K562 (cell line): ENCODE measurements around the gene SERPINA3. TPM values are rescaled to one million over a fixed set of nuclear protein-coding genes. Genes with fewer than 3 reads are reported as not detected.

Experiments
- ATAC-seq: fragments of 200-7000 bp; cut with Tn5 transposase; 3 replicates; pipeline ENCODE4 v1.9.1; 2020; ENCODE audit warnings: moderate library complexity
- BruUV-seq: library from RNA; stranded (reverse); fragments of 400-500 nt; replicated peaks from 2 replicates; lab custom pipeline; 2021; lab: Mats Ljungman, UMichigan
- CTCF ChIA-PET: fragments of 300-600 bp; formaldehyde crosslinking; extraction: SDS; loops from one replicate; lab custom pipeline; 2021; ENCODE audit warnings: low intra/inter-chr PET ratio; lab: Yijun Ruan, JAX
- POLR2A ChIA-PET: fragments of 300-600, 350-650 bp; sonication (Branson Sonifier 250); formaldehyde crosslinking; extraction: SDS; loops from one replicate; lab custom pipeline; 2021; ENCODE audit warnings: antibody characterized with exemption, inconsistent platforms; lab: Yijun Ruan, JAX
- DNase-seq, 4 experiments: peaks; one replicate each; pipeline versions ENCODE4 v3.0.0 to v3.0.0-alpha.2; 2011 to 2018; ENCODE audit warnings: low spot score in 3 of 4, mixed read lengths in 3 of 4; ENCODE audit errors: extremely low read depth in 1 of 4
- FAIRE-seq: peaks from 2 replicates; lab custom pipeline; 2011; peaks lifted over from hg19 to GRCh38; lab: Jason Lieb, UNC
- H2AFZ ChIP-seq: 2 replicates; pipeline ENCODE4 v1.6.0; 2011; ENCODE audit warnings: low read depth, low read length, control low read depth, inconsistent platforms
- H3K27ac ChIP-seq: fragments of 200-600 bp; 3 replicates; pipeline ENCODE4 v1.8.0; 2011; ENCODE audit warnings: low read depth, mild to moderate bottlenecking, control low read depth, inconsistent platforms, low read length, moderate library complexity, mixed read lengths; ENCODE audit errors: extremely low read depth
- H3K27me3 ChIP-seq, 2 experiments: fragments of 300-600 bp in 1 of 2; 2 replicates in 1 of 2; 3 replicates in 1 of 2; pipeline versions ENCODE4 v1.6.0 to v1.8.0; 2011; ENCODE audit warnings: inconsistent platforms in 2 of 2, low read length in 2 of 2, mild to moderate bottlenecking in 1 of 2, mixed read lengths in 1 of 2, moderate library complexity in 1 of 2; ENCODE audit not compliant: control insufficient read depth in 2 of 2, insufficient read depth in 2 of 2
- H3K36me3 ChIP-seq: fragments of 300-600 bp; 3 replicates; pipeline ENCODE4 v1.8.0; 2011; ENCODE audit warnings: mild to moderate bottlenecking, low read length, inconsistent platforms; ENCODE audit not compliant: control insufficient read depth, insufficient read depth
- H3K4me1 ChIP-seq, 2 experiments: fragments of 200-600 bp in 1 of 2; replicated peaks in 1 of 2; 2 replicates in 1 of 2; 3 replicates in 1 of 2; pipeline versions ENCODE4 v1.5.1 to v1.8.0; 2011; ENCODE audit warnings: inconsistent platforms in 2 of 2, low read length in 2 of 2, mild to moderate bottlenecking in 1 of 2, mixed read lengths in 1 of 2, moderate library complexity in 1 of 2; ENCODE audit not compliant: control insufficient read depth in 2 of 2, insufficient read depth in 2 of 2
- H3K4me2 ChIP-seq: 2 replicates; pipeline ENCODE4 v1.6.1; 2011; ENCODE audit warnings: low read length, control low read depth, inconsistent platforms, mixed read lengths; ENCODE audit not compliant: insufficient read depth
- H3K4me3 ChIP-seq: fragments of 200-600 bp; sonication (generic), shearing (Covaris generic); 2 replicates; pipeline ENCODE4 v1.5.1; 2016; ENCODE audit warnings: control low read depth, inconsistent platforms
- H3K79me2 ChIP-seq: fragments of 200-600 bp; 3 replicates; pipeline ENCODE4 v1.8.0; 2011; ENCODE audit warnings: low read length, inconsistent platforms; ENCODE audit not compliant: control insufficient read depth, insufficient read depth
- H3K9ac ChIP-seq, 2 experiments: 2 replicates each; pipeline versions ENCODE4 v1.6.0 to v1.6.1; 2011; ENCODE audit warnings: low read depth in 2 of 2, low read length in 2 of 2, control low read depth in 1 of 2, inconsistent platforms in 1 of 2, mild to moderate bottlenecking in 1 of 2, mixed read lengths in 1 of 2; ENCODE audit not compliant: insufficient read depth in 1 of 2
- H3K9me1 ChIP-seq: one replicate; pipeline ENCODE4 v1.6.0; 2011; ENCODE audit warnings: inconsistent platforms, mild to moderate bottlenecking, low read length, moderate library complexity; ENCODE audit not compliant: control insufficient read depth, insufficient read depth
- H3K9me3 ChIP-seq: replicated peaks from 2 replicates; pipeline ENCODE4 v1.5.1; 2011; ENCODE audit warnings: low read depth, low read length, inconsistent platforms; ENCODE audit not compliant: control insufficient read depth, insufficient read depth
- H4K20me1 ChIP-seq: replicated peaks from 2 replicates; pipeline ENCODE4 v1.6.1; 2011; ENCODE audit warnings: low read length, inconsistent platforms, mixed read lengths; ENCODE audit not compliant: control insufficient read depth, insufficient read depth
- CCNT2 ChIP-seq: IDR thresholded peaks from 2 replicates; pipeline ENCODE4 v1.6.1; 2011; ENCODE audit warnings: borderline replicate concordance, low read depth, mild to moderate bottlenecking, moderate library complexity, mixed read lengths, low read length; ENCODE audit not compliant: insufficient read length; ENCODE audit errors: extremely low read depth
- FOXJ2 ChIP-seq: fragments of 200-800 bp; sonication (Bioruptor generic); IDR thresholded peaks from 2 replicates; pipeline ENCODE4 v1.6.1; 2016; ENCODE audit warnings: missing genetic modification characterization, missing compliant biosample characterization
- KHSRP ChIP-seq: fragments of 450-650 bp; IDR thresholded peaks from 2 replicates; pipeline ENCODE4 v1.6.1; 2017
- MLLT1 ChIP-seq, 2 experiments: fragments of 450-650 bp; IDR thresholded peaks; 2 replicates each; pipeline ENCODE4 v1.6.1; 2016
- RBM34 ChIP-seq: fragments of 200-400 bp; formaldehyde crosslinking; IDR thresholded peaks from 2 replicates; pipeline ENCODE4 v1.6.1; 2018; ENCODE audit warnings: low read length, borderline replicate concordance; ENCODE audit not compliant: insufficient read depth
- SP1 ChIP-seq: sonication (generic); formaldehyde crosslinking; IDR thresholded peaks from 2 replicates; pipeline ENCODE4 v1.8.1; 2022; ENCODE audit warnings: mild to moderate bottlenecking, missing genetic modification reagents
- THRAP3 ChIP-seq: fragments of 450-650 bp; IDR thresholded peaks from 2 replicates; pipeline ENCODE4 v1.6.1; 2016; ENCODE audit warnings: mild to moderate bottlenecking, inconsistent platforms, borderline replicate concordance
- ZNF23 ChIP-seq: fragments of 250-450 bp; sonication (Bioruptor Pico); IDR thresholded peaks from 2 replicates; pipeline ENCODE4 v1.4.0; 2020; ENCODE audit warnings: mild to moderate bottlenecking
- WGBS: fragments of 100-300 bp; shearing (Covaris generic); methylation state at CpG from one replicate; pipeline ENCODE4 v1.1.6; 2016; ENCODE audit warnings: low coverage, mixed read lengths; ENCODE audit not compliant: insufficient coverage; ENCODE audit errors: missing lambda C conversion rate; 5-methylcytosine and 5-hydroxymethylcytosine counted together
- in situ Hi-C: fragments of 300-500 bp; cut with MboI; formaldehyde crosslinking; loops from 4 replicates; pipeline ENCODE4 v1.15.0; 2018; ENCODE audit warnings: inconsistent platforms, mixed read lengths
- intact Hi-C: fragments of 100-400 bp; cut with micrococcal nuclease; formaldehyde crosslinking; loops from 2 replicates; pipeline ENCODE4 v1.14.2; 2022
- polyA plus RNA-seq, 8 experiments: library from polyadenylated mRNA; depleted of rRNA in 4 of 8; stranded (reverse) in 5 of 8; unstranded in 3 of 8; fragments of >200 nt; fragmentation: Nextera tagmentation in 2 of 8; fragmentation: Illumina TruSeq in 1 of 8; extraction: Ambion mirVana in 2 of 8; extraction: Trizol in 1 of 8; gene quantifications; 2 replicates each; pipeline versions ENCODE4 v1.2.1 to v1.2.3, GENCODE V29; 2011 to 2014; ENCODE audit warnings: inconsistent platforms in 1 of 8, missing spikeins in 1 of 8
- total RNA-seq, 7 experiments: library from RNA; depleted of rRNA in 6 of 7; stranded (reverse); fragments of >200 nt in 6 of 7; fragmentation: Illumina TruSeq in 2 of 7; extraction: Trizol in 2 of 7; gene quantifications; 2 replicates each; pipeline versions ENCODE4 v1.2.1 to v1.2.3, GENCODE V29; 2011 to 2021; ENCODE audit warnings: low replicate concordance in 1 of 7
- TF ChIP-seq, protein P1 (sequence below): IDR thresholded peaks from 2 replicates; pipeline ENCODE4 v1.6.1; 2014; ENCODE audit warnings: antibody characterized with exemption
- TF ChIP-seq, protein P2 (sequence below), 2 experiments: fragments of 450-650 bp; formaldehyde crosslinking in 1 of 2; IDR thresholded peaks; 2 replicates each; pipeline versions ENCODE4 v1.4.0 to v1.6.1; 2014 to 2020; ENCODE audit warnings: mild to moderate bottlenecking in 2 of 2, borderline replicate concordance in 1 of 2, low read depth in 1 of 2

The SERPINA3 gene
- total and polyA plus RNA-seq, 9 of the 15 experiments (the other 6 are each of a cell fraction or from before 2014, with no cell fraction given): 2.3 TPM; not detected in 8

- CTCF ChIA-PET: no interaction called here
- Histone ChIP-seq H3K27ac (no peak within 1 kb of the TSS), H3K4me2 (no peak within 1 kb of the TSS), H2AFZ (no peak within 1 kb of the TSS), H3K27me3 (no peaks in the 10 kb centered on the region), H3K4me3 (no peak within 1 kb of the TSS), H3K9ac (no peak within 1 kb of the TSS), H3K9me1 (no peaks in the 10 kb centered on the region), H3K36me3 (no peaks in the 10 kb centered on the region), H3K9me3 (no peaks in the 10 kb centered on the region), H4K20me1 (no peaks in the 10 kb centered on the region), H3K79me2 (no peaks in the 10 kb centered on the region), H3K4me1 (no peaks in the 10 kb centered on the region; a peak in 1 of 5 replicates)
- FAIRE-seq (no peak), DNase-seq (peak; percentile 14 to 52 (median 36)), ATAC-seq (peak; percentile 69; the same call in 2 of the 3 replicates)
- BruUV-seq: no TSS peak
- intact Hi-C loops (no loop called here), in situ Hi-C loops (no loop called here)
- POLR2A ChIA-PET: no interaction called here
- 1% methylated on average over 13 of the region's 18 CpGs for WGBS
- TF ChIP-seq MLLT1 (IDR thresholded peaks at IDR 0.05) (no peak), FOXJ2 (tag) (no peak), ZNF23 (no peak), RBM34 (no peak), KHSRP (no peak), THRAP3 (no peak), SP1 (no peak), CCNT2 (no peak)
- TF ChIP-seq, protein P1, sequence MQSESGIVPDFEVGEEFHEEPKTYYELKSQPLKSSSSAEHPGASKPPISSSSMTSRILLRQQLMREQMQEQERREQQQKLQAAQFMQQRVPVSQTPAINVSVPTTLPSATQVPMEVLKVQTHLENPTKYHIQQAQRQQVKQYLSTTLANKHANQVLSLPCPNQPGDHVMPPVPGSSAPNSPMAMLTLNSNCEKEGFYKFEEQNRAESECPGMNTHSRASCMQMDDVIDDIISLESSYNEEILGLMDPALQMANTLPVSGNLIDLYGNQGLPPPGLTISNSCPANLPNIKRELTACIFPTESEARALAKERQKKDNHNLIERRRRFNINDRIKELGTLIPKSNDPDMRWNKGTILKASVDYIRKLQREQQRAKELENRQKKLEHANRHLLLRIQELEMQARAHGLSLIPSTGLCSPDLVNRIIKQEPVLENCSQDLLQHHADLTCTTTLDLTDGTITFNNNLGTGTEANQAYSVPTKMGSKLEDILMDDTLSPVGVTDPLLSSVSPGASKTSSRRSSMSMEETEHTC: no peak
- TF ChIP-seq, protein P2, sequence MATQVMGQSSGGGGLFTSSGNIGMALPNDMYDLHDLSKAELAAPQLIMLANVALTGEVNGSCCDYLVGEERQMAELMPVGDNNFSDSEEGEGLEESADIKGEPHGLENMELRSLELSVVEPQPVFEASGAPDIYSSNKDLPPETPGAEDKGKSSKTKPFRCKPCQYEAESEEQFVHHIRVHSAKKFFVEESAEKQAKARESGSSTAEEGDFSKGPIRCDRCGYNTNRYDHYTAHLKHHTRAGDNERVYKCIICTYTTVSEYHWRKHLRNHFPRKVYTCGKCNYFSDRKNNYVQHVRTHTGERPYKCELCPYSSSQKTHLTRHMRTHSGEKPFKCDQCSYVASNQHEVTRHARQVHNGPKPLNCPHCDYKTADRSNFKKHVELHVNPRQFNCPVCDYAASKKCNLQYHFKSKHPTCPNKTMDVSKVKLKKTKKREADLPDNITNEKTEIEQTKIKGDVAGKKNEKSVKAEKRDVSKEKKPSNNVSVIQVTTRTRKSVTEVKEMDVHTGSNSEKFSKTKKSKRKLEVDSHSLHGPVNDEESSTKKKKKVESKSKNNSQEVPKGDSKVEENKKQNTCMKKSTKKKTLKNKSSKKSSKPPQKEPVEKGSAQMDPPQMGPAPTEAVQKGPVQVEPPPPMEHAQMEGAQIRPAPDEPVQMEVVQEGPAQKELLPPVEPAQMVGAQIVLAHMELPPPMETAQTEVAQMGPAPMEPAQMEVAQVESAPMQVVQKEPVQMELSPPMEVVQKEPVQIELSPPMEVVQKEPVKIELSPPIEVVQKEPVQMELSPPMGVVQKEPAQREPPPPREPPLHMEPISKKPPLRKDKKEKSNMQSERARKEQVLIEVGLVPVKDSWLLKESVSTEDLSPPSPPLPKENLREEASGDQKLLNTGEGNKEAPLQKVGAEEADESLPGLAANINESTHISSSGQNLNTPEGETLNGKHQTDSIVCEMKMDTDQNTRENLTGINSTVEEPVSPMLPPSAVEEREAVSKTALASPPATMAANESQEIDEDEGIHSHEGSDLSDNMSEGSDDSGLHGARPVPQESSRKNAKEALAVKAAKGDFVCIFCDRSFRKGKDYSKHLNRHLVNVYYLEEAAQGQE (IDR thresholded peaks at IDR 0.05; ENCODE audit: borderline replicate concordance): no peak
- TF ChIP-seq, protein P2 (CRISPR knock-in tag; IDR thresholded peaks at IDR 0.05; ENCODE audit: low read depth): no peak
Measured at GRCh38 chr14:94581127-94581999, 30.8 kb upstream of the SERPINA3 start, which contains the start of gene SERPINA5. TSS of gene SERPINA5 (plus strand) at chr14:94581426. CDS start at chr14:94587363, 5,937 bp downstream.
